ENCODE measurements around the gene ARPIN. TPM values are rescaled to one million over a fixed set of nuclear protein-coding genes. Genes with fewer than 3 reads are reported as not detected.

ARPIN gene
- polyA plus RNA-seq, 2 of the 4 experiments (the other 2 are of a cell fraction): 17.2 to 20.3 TPM

DNA sequence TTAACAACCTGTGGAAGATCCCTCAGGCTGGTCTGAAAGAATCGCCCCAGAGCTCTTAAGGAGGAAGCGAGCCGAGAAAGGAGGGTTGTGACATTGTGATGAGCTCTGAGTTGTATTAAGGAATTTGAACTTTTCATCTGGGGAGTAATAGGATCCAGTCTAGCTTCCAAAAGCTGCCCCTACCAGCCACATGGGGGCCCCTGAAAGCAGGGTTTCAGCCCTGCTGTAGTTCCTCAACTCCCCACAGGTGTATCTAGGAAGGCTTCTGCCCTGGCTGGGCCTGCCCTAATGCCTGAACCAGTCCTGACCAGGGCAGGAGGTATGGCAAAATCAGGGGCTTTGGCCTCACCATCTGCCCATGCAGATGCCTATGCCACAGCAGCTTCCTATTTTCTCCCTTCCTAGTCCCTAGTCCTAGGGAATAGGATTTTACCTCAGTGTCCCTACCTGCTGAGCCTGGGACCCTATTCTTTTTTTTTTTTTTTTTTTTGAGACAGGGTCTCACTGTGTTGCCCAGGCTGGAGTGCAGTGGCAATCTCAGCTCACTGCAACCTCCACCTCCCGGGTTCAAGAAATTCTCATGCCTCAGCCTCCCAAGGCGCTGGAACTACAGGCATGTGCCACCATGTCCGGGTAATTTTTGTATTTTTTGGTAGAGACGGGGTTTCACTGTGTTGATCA lies 14.0 kb downstream of the ARPIN start:
- Histone ChIP-seq H3K27ac (no peak overlapping the region), H3K9me3 (no peaks in the 10 kb centered on the region), H3K4me3 (no peak overlapping the region), H3K4me2 (no peak overlapping the region), H3K4me1 (no peaks in the 10 kb centered on the region)
- WGBS (ENCODE audit: missing lambda C conversion rate): 76% methylated on average over 7 of the region's 7 CpGs
- CTCF ChIA-PET: interaction anchor here (0.5 to 5.4 kb wide), 61 partner anchors 8 to 704 kb away, joined by 3 to 94 read pairs (median 4); partner anchors contain the start of genes ARPIN, CIB1, GDPGP1 and IDH2
- DNase-seq (ENCODE audit: low read depth in 1 of 2, low spot score in 1 of 2) (peak; percentile 81 to 95), FAIRE-seq (no peak), ATAC-seq (peak; percentile 87 to 89)
- TF ChIP-seq RCOR1 (IDR thresholded peaks at IDR 0.05; ENCODE audit: low read depth, low read length) (no peak), TP53 (CRISPR knock-in tag; IDR thresholded peaks at IDR 0.05) (no peak), GATA3 (IDR thresholded peaks at IDR 0.05; ENCODE audit: borderline replicate concordance) (no peak), SMC3 (IDR thresholded peaks at IDR 0.05) (peak; percentile 85), FOXS1 (CRISPR knock-in tag; IDR thresholded peaks at IDR 0.05) (no peak), HOXB13 (CRISPR knock-in tag; IDR thresholded peaks at IDR 0.05; ENCODE audit: low read depth) (no peak), EHMT2 (IDR thresholded peaks at IDR 0.05; ENCODE audit: low read depth) (no peak), CEBPB (IDR thresholded peaks at IDR 0.05) (no peak), POLR2A (IDR thresholded peaks at IDR 0.05; ENCODE audit: low read length) (no peak), KDM1A (IDR thresholded peaks at IDR 0.05; ENCODE audit: low read depth) (no peak), EHF (CRISPR knock-in tag; IDR thresholded peaks at IDR 0.05) (no peak), RNF2 (IDR thresholded peaks at IDR 0.05; ENCODE audit: borderline replicate concordance, low read depth) (no peak), FOSL2 (IDR thresholded peaks at IDR 0.05) (no peak), FOSL2 (CRISPR knock-in tag; IDR thresholded peaks at IDR 0.05) (no peak), HEYL (CRISPR knock-in tag; IDR thresholded peaks at IDR 0.05) (no peak), RAD21 (conservative IDR thresholded peaks at IDR 0.05 in 1 of 2, IDR thresholded peaks at IDR 0.05 in 1 of 2) (peak; percentile 82 to 92), ZNF302 (CRISPR knock-in tag; IDR thresholded peaks at IDR 0.05) (no peak), MAZ (IDR thresholded peaks at IDR 0.05; ENCODE audit: borderline replicate concordance, low read depth, low read length) (no peak), CBX2 (IDR thresholded peaks at IDR 0.05; ENCODE audit: borderline replicate concordance, low read depth) (no peak)
- TF ChIP-seq, protein P1, sequence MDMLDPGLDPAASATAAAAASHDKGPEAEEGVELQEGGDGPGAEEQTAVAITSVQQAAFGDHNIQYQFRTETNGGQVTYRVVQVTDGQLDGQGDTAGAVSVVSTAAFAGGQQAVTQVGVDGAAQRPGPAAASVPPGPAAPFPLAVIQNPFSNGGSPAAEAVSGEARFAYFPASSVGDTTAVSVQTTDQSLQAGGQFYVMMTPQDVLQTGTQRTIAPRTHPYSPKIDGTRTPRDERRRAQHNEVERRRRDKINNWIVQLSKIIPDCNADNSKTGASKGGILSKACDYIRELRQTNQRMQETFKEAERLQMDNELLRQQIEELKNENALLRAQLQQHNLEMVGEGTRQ (IDR thresholded peaks at IDR 0.05): no peak
- TF ChIP-seq, protein P2, sequence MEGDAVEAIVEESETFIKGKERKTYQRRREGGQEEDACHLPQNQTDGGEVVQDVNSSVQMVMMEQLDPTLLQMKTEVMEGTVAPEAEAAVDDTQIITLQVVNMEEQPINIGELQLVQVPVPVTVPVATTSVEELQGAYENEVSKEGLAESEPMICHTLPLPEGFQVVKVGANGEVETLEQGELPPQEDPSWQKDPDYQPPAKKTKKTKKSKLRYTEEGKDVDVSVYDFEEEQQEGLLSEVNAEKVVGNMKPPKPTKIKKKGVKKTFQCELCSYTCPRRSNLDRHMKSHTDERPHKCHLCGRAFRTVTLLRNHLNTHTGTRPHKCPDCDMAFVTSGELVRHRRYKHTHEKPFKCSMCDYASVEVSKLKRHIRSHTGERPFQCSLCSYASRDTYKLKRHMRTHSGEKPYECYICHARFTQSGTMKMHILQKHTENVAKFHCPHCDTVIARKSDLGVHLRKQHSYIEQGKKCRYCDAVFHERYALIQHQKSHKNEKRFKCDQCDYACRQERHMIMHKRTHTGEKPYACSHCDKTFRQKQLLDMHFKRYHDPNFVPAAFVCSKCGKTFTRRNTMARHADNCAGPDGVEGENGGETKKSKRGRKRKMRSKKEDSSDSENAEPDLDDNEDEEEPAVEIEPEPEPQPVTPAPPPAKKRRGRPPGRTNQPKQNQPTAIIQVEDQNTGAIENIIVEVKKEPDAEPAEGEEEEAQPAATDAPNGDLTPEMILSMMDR (IDR thresholded peaks at IDR 0.05): peak; percentile 78
- TF ChIP-seq, protein P3, sequence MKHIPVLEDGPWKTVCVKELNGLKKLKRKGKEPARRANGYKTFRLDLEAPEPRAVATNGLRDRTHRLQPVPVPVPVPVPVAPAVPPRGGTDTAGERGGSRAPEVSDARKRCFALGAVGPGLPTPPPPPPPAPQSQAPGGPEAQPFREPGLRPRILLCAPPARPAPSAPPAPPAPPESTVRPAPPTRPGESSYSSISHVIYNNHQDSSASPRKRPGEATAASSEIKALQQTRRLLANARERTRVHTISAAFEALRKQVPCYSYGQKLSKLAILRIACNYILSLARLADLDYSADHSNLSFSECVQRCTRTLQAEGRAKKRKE (CRISPR knock-in tag; IDR thresholded peaks at IDR 0.05; ENCODE audit: low read depth): no peak
- TF ChIP-seq, protein P4, sequence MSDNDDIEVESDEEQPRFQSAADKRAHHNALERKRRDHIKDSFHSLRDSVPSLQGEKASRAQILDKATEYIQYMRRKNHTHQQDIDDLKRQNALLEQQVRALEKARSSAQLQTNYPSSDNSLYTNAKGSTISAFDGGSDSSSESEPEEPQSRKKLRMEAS (IDR thresholded peaks at IDR 0.05): no peak
- POLR2A ChIA-PET: interaction anchor here (0.8 to 0.9 kb wide), 2 partner anchors 73 to 180 kb away, joined by 4 to 5 read pairs; no protein-coding TSS in a partner anchor

DNA sequence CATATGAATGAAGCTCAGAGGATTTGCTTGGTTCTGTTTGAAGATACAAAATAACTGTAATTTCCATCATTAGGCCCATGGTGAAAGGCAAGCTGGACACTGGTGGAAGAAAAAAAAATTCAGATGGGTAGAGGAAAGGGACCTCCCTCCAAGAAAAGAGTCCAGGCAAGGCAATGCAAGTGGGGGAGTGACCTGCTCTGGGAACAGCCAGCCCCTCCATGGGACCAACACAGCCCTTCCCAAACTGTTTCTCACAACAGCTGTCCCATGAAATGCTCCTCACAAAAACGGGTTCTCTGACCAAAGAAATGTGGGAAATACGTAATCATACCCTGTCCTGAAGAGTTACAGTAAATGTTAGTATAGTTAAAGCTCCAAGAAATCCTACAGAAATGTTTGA lies 14.6 kb downstream of the ARPIN start:
- DNase-seq (ENCODE audit: low read depth in 1 of 2, low spot score in 1 of 2) (no peak), ATAC-seq (no peak), FAIRE-seq (no peak)
- Histone ChIP-seq H3K4me2 (no peak overlapping the region), H3K9me3 (no peaks in the 10 kb centered on the region), H3K4me3 (no peak overlapping the region), H3K4me1 (no peaks in the 10 kb centered on the region), H3K27ac (no peak overlapping the region)
- 44% methylated on average over 2 of the region's 2 CpGs for WGBS (ENCODE audit: missing lambda C conversion rate)
- ChIA-PET CTCF (interaction anchor here (0.6 to 5.4 kb wide), 56 partner anchors 9 to 335 kb away, joined by 3 to 94 read pairs (median 4); partner anchors contain the start of genes ARPIN, CIB1, GDPGP1 and IDH2), POLR2A (interaction anchor here (0.8 kb wide), 1 partner anchor 74 kb away, joined by 4 read pairs; no protein-coding TSS in a partner anchor)
- TF ChIP-seq RARB (CRISPR knock-in tag; IDR thresholded peaks at IDR 0.05): no peak
- TF ChIP-seq RCOR1 (IDR thresholded peaks at IDR 0.05; ENCODE audit: low read depth, low read length): no peak
- TF ChIP-seq, protein P2 (IDR thresholded peaks at IDR 0.05): no peak
- TF ChIP-seq CEBPB (IDR thresholded peaks at IDR 0.05): no peak
- TF ChIP-seq, protein P5, sequence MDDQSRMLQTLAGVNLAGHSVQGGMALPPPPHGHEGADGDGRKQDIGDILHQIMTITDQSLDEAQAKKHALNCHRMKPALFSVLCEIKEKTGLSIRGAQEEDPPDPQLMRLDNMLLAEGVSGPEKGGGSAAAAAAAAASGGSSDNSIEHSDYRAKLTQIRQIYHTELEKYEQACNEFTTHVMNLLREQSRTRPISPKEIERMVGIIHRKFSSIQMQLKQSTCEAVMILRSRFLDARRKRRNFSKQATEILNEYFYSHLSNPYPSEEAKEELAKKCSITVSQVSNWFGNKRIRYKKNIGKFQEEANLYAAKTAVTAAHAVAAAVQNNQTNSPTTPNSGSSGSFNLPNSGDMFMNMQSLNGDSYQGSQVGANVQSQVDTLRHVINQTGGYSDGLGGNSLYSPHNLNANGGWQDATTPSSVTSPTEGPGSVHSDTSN (IDR thresholded peaks at IDR 0.05): no peak
- TF ChIP-seq, protein P6, sequence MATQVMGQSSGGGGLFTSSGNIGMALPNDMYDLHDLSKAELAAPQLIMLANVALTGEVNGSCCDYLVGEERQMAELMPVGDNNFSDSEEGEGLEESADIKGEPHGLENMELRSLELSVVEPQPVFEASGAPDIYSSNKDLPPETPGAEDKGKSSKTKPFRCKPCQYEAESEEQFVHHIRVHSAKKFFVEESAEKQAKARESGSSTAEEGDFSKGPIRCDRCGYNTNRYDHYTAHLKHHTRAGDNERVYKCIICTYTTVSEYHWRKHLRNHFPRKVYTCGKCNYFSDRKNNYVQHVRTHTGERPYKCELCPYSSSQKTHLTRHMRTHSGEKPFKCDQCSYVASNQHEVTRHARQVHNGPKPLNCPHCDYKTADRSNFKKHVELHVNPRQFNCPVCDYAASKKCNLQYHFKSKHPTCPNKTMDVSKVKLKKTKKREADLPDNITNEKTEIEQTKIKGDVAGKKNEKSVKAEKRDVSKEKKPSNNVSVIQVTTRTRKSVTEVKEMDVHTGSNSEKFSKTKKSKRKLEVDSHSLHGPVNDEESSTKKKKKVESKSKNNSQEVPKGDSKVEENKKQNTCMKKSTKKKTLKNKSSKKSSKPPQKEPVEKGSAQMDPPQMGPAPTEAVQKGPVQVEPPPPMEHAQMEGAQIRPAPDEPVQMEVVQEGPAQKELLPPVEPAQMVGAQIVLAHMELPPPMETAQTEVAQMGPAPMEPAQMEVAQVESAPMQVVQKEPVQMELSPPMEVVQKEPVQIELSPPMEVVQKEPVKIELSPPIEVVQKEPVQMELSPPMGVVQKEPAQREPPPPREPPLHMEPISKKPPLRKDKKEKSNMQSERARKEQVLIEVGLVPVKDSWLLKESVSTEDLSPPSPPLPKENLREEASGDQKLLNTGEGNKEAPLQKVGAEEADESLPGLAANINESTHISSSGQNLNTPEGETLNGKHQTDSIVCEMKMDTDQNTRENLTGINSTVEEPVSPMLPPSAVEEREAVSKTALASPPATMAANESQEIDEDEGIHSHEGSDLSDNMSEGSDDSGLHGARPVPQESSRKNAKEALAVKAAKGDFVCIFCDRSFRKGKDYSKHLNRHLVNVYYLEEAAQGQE (IDR thresholded peaks at IDR 0.05): no peak

All from A549 (cell line).